Endothelial cell of umbilical vein (primary cell): Measurements from ENCODE around the gene WDR37. TPM values are rescaled to one million over a fixed set of nuclear protein-coding genes. Genes with fewer than 3 reads are reported as not detected.

Experiments used
- BruUV-seq: library from RNA; stranded (reverse); fragments of 400-500 nt; replicated peaks from 2 replicates; lab custom pipeline; 2021; lab: Mats Ljungman, UMichigan
- CTCF ChIA-PET: fragments of 300-600, 350-600 bp; sonication (Branson Sonifier 250); formaldehyde crosslinking; loops from one replicate; lab custom pipeline; 2021; ENCODE audit warnings: antibody characterized with exemption, inconsistent platforms; lab: Charles Lee
- POLR2A ChIA-PET: fragments of 300-600, 350-600 bp; sonication (Branson Sonifier 250); formaldehyde crosslinking; loops from one replicate; lab custom pipeline; 2021; ENCODE audit warnings: antibody characterized with exemption, inconsistent platforms; lab: Charles Lee
- DNase-seq: peaks from one replicate; pipeline ENCODE4 v3.0.0-alpha.2; 2011; ENCODE audit warnings: low read depth, low spot score
- FAIRE-seq: peaks from 2 replicates; lab custom pipeline; 2011; peaks lifted over from hg19 to GRCh38; lab: Jason Lieb, UNC
- H2AFZ ChIP-seq: 2 replicates; pipeline ENCODE4 v1.6.0; 2012; ENCODE audit warnings: low read depth, low read length, control low read depth, inconsistent platforms
- H3K27ac ChIP-seq: 2 replicates; pipeline ENCODE4 v1.5.1; 2011; ENCODE audit warnings: low read depth, mild to moderate bottlenecking, control low read depth, low read length, moderate library complexity; ENCODE audit not compliant: insufficient read depth
- H3K27me3 ChIP-seq, 2 experiments: 2 replicates each; pipeline versions ENCODE4 v1.6.0 to v1.6.1; 2011; ENCODE audit warnings: low read length in 2 of 2, mixed read lengths in 1 of 2; ENCODE audit not compliant: control insufficient read depth in 2 of 2, insufficient read depth in 2 of 2
- H3K36me3 ChIP-seq, 2 experiments: 2 replicates in 1 of 2; 3 replicates in 1 of 2; pipeline ENCODE4 v1.5.1; 2011; ENCODE audit warnings: low read length in 2 of 2, mild to moderate bottlenecking in 1 of 2, moderate library complexity in 1 of 2; ENCODE audit not compliant: control insufficient read depth in 2 of 2, insufficient read depth in 2 of 2; ENCODE audit errors: extremely low read depth in 1 of 2
- H3K4me1 ChIP-seq: 3 replicates; pipeline ENCODE4 v1.5.1; 2011; ENCODE audit warnings: mild to moderate bottlenecking, low read length; ENCODE audit not compliant: control insufficient read depth, insufficient read depth; ENCODE audit errors: extremely low read depth
- H3K4me2 ChIP-seq: 2 replicates; pipeline ENCODE4 v1.6.1; 2011; ENCODE audit warnings: low read length, control low read depth, mixed read lengths; ENCODE audit not compliant: insufficient read depth
- H3K4me3 ChIP-seq, 3 experiments: fragments of 200-600 bp in 1 of 3; sonication (generic), shearing (Covaris generic) in 1 of 3; replicated peaks in 1 of 3; 2 replicates each; pipeline ENCODE4 v1.5.1; 2011 to 2016; ENCODE audit warnings: control low read depth in 3 of 3, low read length in 3 of 3, mild to moderate bottlenecking in 2 of 3, inconsistent platforms in 1 of 3, low read depth in 1 of 3, moderate library complexity in 1 of 3; ENCODE audit not compliant: insufficient read depth in 1 of 3
- H3K79me2 ChIP-seq: 2 replicates; pipeline ENCODE4 v1.6.0; 2012; ENCODE audit warnings: low read length, inconsistent platforms; ENCODE audit not compliant: control insufficient read depth, insufficient read depth
- H3K9ac ChIP-seq: replicated peaks from 2 replicates; pipeline ENCODE3; 2011; ENCODE audit warnings: low read length, control low read depth; ENCODE audit not compliant: insufficient read depth; ENCODE audit errors: extremely low read depth
- H3K9me1 ChIP-seq: replicated peaks from 3 replicates; pipeline ENCODE4 v1.6.0; 2011; ENCODE audit warnings: mild to moderate bottlenecking, low read length; ENCODE audit not compliant: control insufficient read depth, insufficient read depth; ENCODE audit errors: extremely low read depth
- H3K9me3 ChIP-seq: replicated peaks from 2 replicates; pipeline ENCODE4 v1.5.1; 2012; ENCODE audit warnings: low read length, inconsistent platforms; ENCODE audit not compliant: control insufficient read depth, insufficient read depth
- H4K20me1 ChIP-seq: replicated peaks from 2 replicates; pipeline ENCODE3; 2011; ENCODE audit warnings: mild to moderate bottlenecking, low read length; ENCODE audit not compliant: control insufficient read depth, insufficient read depth; ENCODE audit errors: extremely low read depth
- GATA2 ChIP-seq: IDR thresholded peaks from 2 replicates; pipeline ENCODE4 v1.7.0; 2011; ENCODE audit warnings: low read depth, mild to moderate bottlenecking, moderate library complexity, mixed read lengths, low read length; ENCODE audit not compliant: insufficient read length, insufficient read depth
- JUN ChIP-seq: IDR thresholded peaks from 2 replicates; pipeline ENCODE4 v1.6.1; 2011; ENCODE audit warnings: borderline replicate concordance, low read depth; ENCODE audit not compliant: insufficient read length, insufficient read depth
- POLR2A ChIP-seq: IDR thresholded peaks from 2 replicates; pipeline ENCODE4 v1.6.1; 2012; ENCODE audit warnings: low read depth, mild to moderate bottlenecking, control low read depth, low read length
- POLR2AphosphoS5 ChIP-seq: IDR thresholded peaks from 2 replicates; pipeline ENCODE4 v1.6.1; 2012; ENCODE audit warnings: low read depth, mild to moderate bottlenecking, control low read depth, low read length, moderate library complexity; ENCODE audit not compliant: insufficient read depth
- dilution Hi-C: fragments of 300-500 bp; cut with MboI; formaldehyde crosslinking; loops from one replicate; pipeline ENCODE4 v1.15.0; 2019; ENCODE audit warnings: low sequenced_read_pairs; ENCODE audit not compliant: extremely low pct_ligation_motif_present
- intact Hi-C: fragments of 100-400 bp; cut with micrococcal nuclease; formaldehyde crosslinking; loops from one replicate; pipeline ENCODE4 v1.10.0; 2022
- polyA plus RNA-seq, 4 experiments: library from polyadenylated mRNA; depleted of rRNA in 3 of 4; stranded (reverse) in 3 of 4; unstranded in 1 of 4; fragments of >200 nt; gene quantifications; 2 replicates each; pipeline versions ENCODE4 v1.2.1 to v1.2.3, GENCODE V29; 2011 to 2012; ENCODE audit warnings: missing spikeins in 1 of 4
- total RNA-seq: library from RNA; stranded (reverse); gene quantifications from 2 replicates; pipeline ENCODE4 v1.2.3, GENCODE V29; 2021
- TF ChIP-seq, protein P1 (sequence below): IDR thresholded peaks from 2 replicates; pipeline ENCODE4 v1.6.1; 2011; ENCODE audit not compliant: insufficient read depth, insufficient read length

The WDR37 gene
- total and polyA plus RNA-seq, 2 donors (not counting 3 experiments of a cell fraction or from before 2014, with no cell fraction given): 21.7 to 25.5 TPM

DNA sequence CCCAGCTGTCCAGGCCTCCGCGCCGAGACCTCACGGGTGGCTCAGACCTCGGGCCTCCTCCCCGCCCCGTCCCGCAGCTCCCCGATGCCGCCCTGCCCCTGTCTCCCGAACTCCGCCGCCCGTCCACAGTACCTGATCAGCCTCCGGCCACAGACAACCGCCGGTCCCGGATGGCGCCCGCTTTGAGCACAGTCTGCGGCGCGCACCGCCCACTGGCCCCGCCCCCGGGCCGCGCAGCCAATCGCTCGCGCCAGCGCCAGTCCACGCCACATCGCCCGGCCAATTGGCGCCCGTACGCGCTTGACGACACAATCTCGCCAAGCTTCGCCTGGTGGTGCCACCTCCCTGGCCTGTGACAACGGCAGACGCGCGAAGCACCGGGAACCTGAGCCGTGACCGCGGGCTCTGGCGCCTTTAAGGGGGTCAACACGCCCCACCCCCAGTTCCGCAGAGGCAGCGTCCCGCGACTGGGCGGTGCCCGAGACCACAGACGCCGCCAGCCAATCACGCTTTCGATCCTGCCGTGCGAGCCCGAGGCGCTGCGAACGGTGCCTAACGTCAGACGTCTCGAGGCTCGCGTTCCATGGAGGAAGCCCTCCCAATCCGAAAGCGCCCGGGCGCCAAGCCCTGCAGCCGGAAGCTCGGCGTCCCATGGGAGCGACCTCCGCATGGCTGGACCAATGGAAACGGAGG lies 7.3 kb upstream of the WDR37 start, which contains the start of gene IDI1:
TSS of gene IDI1 (minus strand) at position 388 of the 693 bp plus-strand sequence. CDS start at position 272, 116 bp downstream.
- peak within 1 kb of the TSS; percentile 10 for H2AFZ ChIP-seq
- ChIA-PET CTCF (interaction anchor here (1.0 to 2.0 kb wide), 4 partner anchors 14 to 37 kb away, joined by 4 to 12 read pairs (median 6); no protein-coding TSS in a partner anchor), POLR2A (interaction anchor here (0.6 to 1.2 kb wide), 9 partner anchors 9 to 61 kb away, joined by 3 to 7 read pairs (median 4); no protein-coding TSS in a partner anchor)
- H3K27me3 ChIP-seq: no peaks in the 10 kb centered on the region
- H3K9ac ChIP-seq: peak within 1 kb of the TSS; percentile 88
- no peaks in the 10 kb centered on the region for H3K9me3 ChIP-seq
- peaks cover 39% of the 10 kb centered on the region for H3K4me1 ChIP-seq
- H3K36me3 ChIP-seq: peaks cover 0 to 4% of the 10 kb centered on the region in 2 experiments
- FAIRE-seq (peak; percentile 92), DNase-seq (peak; percentile 98)
- peak within 1 kb of the TSS; percentile 74 for H3K27ac ChIP-seq
- no peaks in the 10 kb centered on the region for H3K9me1 ChIP-seq
- H4K20me1 ChIP-seq: no peaks in the 10 kb centered on the region
- intact Hi-C loops: loop anchor here (1.0 to 5.0 kb wide), 4 partner anchors 8 to 118 kb away; partner anchors contain the start of genes GTPBP4 and LARP4B
- H3K4me3 ChIP-seq: peak within 1 kb of the TSS; percentile 60 to 96 (median 86)
- peak; percentile 76 for TF ChIP-seq POLR2AphosphoS5
- peak; percentile 80 for TF ChIP-seq POLR2A
- TF ChIP-seq GATA2: no peak
- TF ChIP-seq JUN: no peak
- TF ChIP-seq, protein P1, sequence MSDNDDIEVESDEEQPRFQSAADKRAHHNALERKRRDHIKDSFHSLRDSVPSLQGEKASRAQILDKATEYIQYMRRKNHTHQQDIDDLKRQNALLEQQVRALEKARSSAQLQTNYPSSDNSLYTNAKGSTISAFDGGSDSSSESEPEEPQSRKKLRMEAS: peak; percentile 48
- peaks cover 72% of the 10 kb centered on the region for H3K79me2 ChIP-seq
- dilution Hi-C loops: no loop called here
- no TSS peak for BruUV-seq
- peak within 1 kb of the TSS; percentile 96 for H3K4me2 ChIP-seq
